ENCODE results near the gene TRUB2. TPM values are rescaled to one million over a fixed set of nuclear protein-coding genes. Genes with fewer than 3 reads are reported as not detected.
A peak's percentile ranks its signal among the peaks of the same experiment; 100 is the strongest.

Gene TRUB2
- total and polyA plus RNA-seq, 2 experiments from 2014 or later, result 17.4 to 50.9 TPM

- Histone ChIP-seq H3K27me3 (no peaks in the 10 kb centered on the region), H4K20me1 (ENCODE audit: insufficient read depth, poor library complexity, severe bottlenecking) (peaks cover 5% of the 10 kb centered on the region), H3K36me3 (replicated peaks; ENCODE audit: insufficient read depth, low read depth) (no peaks in the 10 kb centered on the region), H3K4me2 (peak overlapping the region; percentile 89), H3K4me3 (peak overlapping the region; percentile 60), H2AFZ (peak overlapping the region; percentile 72), H3K79me2 (peaks cover 32% of the 10 kb centered on the region), H3K27ac (no peak overlapping the region), H3K9me2 (replicated peaks; ENCODE audit: insufficient read depth) (no peaks in the 10 kb centered on the region), H3K9me3 (ENCODE audit: low read depth) (no peaks in the 10 kb centered on the region), H3K4me1 (ENCODE audit: insufficient read depth) (peaks cover 13% of the 10 kb centered on the region)
- TF ChIP-seq EZH2 (IDR thresholded peaks at IDR 0.05; ENCODE audit: borderline replicate concordance), result no peak
- TF ChIP-seq EZH2phosphoT487 (IDR thresholded peaks at IDR 0.05; ENCODE audit: low read depth, severe bottlenecking, unreplicated experiment), result no peak
- no peak for TF ChIP-seq CTCF (IDR thresholded peaks at IDR 0.05; ENCODE audit: poor library complexity)
- 93% methylated on average over 7 of the region's 7 CpGs for WGBS (ENCODE audit: low lambda C conversion rate, missing lambda C conversion rate)
- no peak for DNase-seq (ENCODE audit: low spot score)
These were observed 904 bp downstream of the TRUB2 start for GRCh38 chr9:128321343-128321742.

GRCh38 chr9:128317629-128318028 lies 4.6 kb downstream of the TRUB2 start:
- Histone ChIP-seq H2AFZ (no peak overlapping the region), H3K79me2 (peaks cover 12% of the 10 kb centered on the region), H3K27ac (no peak overlapping the region), H3K4me2 (no peak overlapping the region), H3K9me3 (ENCODE audit: low read depth) (no peaks in the 10 kb centered on the region), H3K9me2 (replicated peaks; ENCODE audit: insufficient read depth) (no peaks in the 10 kb centered on the region), H3K4me3 (no peak overlapping the region), H4K20me1 (ENCODE audit: insufficient read depth, poor library complexity, severe bottlenecking) (no peaks in the 10 kb centered on the region), H3K4me1 (ENCODE audit: insufficient read depth) (peaks cover 3% of the 10 kb centered on the region), H3K36me3 (replicated peaks; ENCODE audit: insufficient read depth, low read depth) (no peaks in the 10 kb centered on the region), H3K27me3 (no peaks in the 10 kb centered on the region)
- DNase-seq (ENCODE audit: low spot score), result no peak
- 48% methylated on average over 2 of the region's 2 CpGs for WGBS (ENCODE audit: low lambda C conversion rate, missing lambda C conversion rate)
- TF ChIP-seq CTCF (IDR thresholded peaks at IDR 0.05; ENCODE audit: poor library complexity) (no peak), EZH2phosphoT487 (IDR thresholded peaks at IDR 0.05; ENCODE audit: low read depth, severe bottlenecking, unreplicated experiment) (no peak), EZH2 (IDR thresholded peaks at IDR 0.05; ENCODE audit: borderline replicate concordance) (no peak)

- no peak for DNase-seq (ENCODE audit: low spot score)
- Histone ChIP-seq H3K79me2 (peaks cover 6% of the 10 kb centered on the region), H3K9me2 (replicated peaks; ENCODE audit: insufficient read depth) (no peaks in the 10 kb centered on the region), H3K27ac (no peak overlapping the region), H3K4me1 (ENCODE audit: insufficient read depth) (peaks cover 3% of the 10 kb centered on the region), H3K4me3 (no peak overlapping the region), H3K9me3 (ENCODE audit: low read depth) (no peaks in the 10 kb centered on the region), H3K27me3 (no peaks in the 10 kb centered on the region), H3K36me3 (replicated peaks; ENCODE audit: insufficient read depth, low read depth) (no peaks in the 10 kb centered on the region), H3K4me2 (no peak overlapping the region), H2AFZ (no peak overlapping the region), H4K20me1 (ENCODE audit: insufficient read depth, poor library complexity, severe bottlenecking) (no peaks in the 10 kb centered on the region)
- no peak for TF ChIP-seq EZH2phosphoT487 (IDR thresholded peaks at IDR 0.05; ENCODE audit: low read depth, severe bottlenecking, unreplicated experiment)
- no peak for TF ChIP-seq CTCF (IDR thresholded peaks at IDR 0.05; ENCODE audit: poor library complexity)
- no peak for TF ChIP-seq EZH2 (IDR thresholded peaks at IDR 0.05; ENCODE audit: borderline replicate concordance)
- 92% methylated on average over 9 of the region's 9 CpGs for WGBS (ENCODE audit: low lambda C conversion rate, missing lambda C conversion rate)
These were observed 5.8 kb downstream of the TRUB2 start for GRCh38 chr9:128316421-128316820.

- TF ChIP-seq EZH2 (IDR thresholded peaks at IDR 0.05; ENCODE audit: borderline replicate concordance), result no peak
- no peak for TF ChIP-seq CTCF (IDR thresholded peaks at IDR 0.05; ENCODE audit: poor library complexity)
- no peak for TF ChIP-seq EZH2phosphoT487 (IDR thresholded peaks at IDR 0.05; ENCODE audit: low read depth, severe bottlenecking, unreplicated experiment)
- no peaks in the 10 kb centered on the region for H3K9me2 ChIP-seq (replicated peaks; ENCODE audit: insufficient read depth)
- no peak overlapping the region for H2AFZ ChIP-seq
- H3K4me3 ChIP-seq, result no peak overlapping the region
- H4K20me1 ChIP-seq (ENCODE audit: insufficient read depth, poor library complexity, severe bottlenecking), result no peaks in the 10 kb centered on the region
- no peaks in the 10 kb centered on the region for H3K4me1 ChIP-seq (ENCODE audit: insufficient read depth)
- no peaks in the 10 kb centered on the region for H3K79me2 ChIP-seq
- H3K4me2 ChIP-seq, result no peak overlapping the region
- no peaks in the 10 kb centered on the region for H3K9me3 ChIP-seq (ENCODE audit: low read depth)
- H3K27me3 ChIP-seq, result no peaks in the 10 kb centered on the region
- no peak for DNase-seq (ENCODE audit: low spot score)
- H3K36me3 ChIP-seq (replicated peaks; ENCODE audit: insufficient read depth, low read depth), result no peaks in the 10 kb centered on the region
- 96% methylated on average over 4 of the region's 4 CpGs for WGBS (ENCODE audit: low lambda C conversion rate, missing lambda C conversion rate)
- H3K27ac ChIP-seq, result no peak overlapping the region
These were observed 7.5 kb downstream of the TRUB2 start for GRCh38 chr9:128314697-128315096.

All from hepatocyte (in vitro differentiated cells).